Raji (cell line): ENCODE results near the gene PLA2G5.

Experiments used
- POLR2A ChIP-seq: IDR thresholded peaks from 2 replicates; pipeline ENCODE4 v1.6.1; 2011; ENCODE audit warnings: low read depth, low read length, control low read depth; ENCODE audit not compliant: insufficient read depth

Gene PLA2G5

GRCh38 chr1:20069874-20070273 lies at the start of gene PLA2G5:
PLA2G5 (plus strand) TSS chr1:20070194; CDS start chr1:20084831, 14,637 bp downstream.
- TF ChIP-seq POLR2A: no peak

- no peak for TF ChIP-seq POLR2A
Measured at GRCh38 chr1:20028125-20028524, 41.9 kb upstream of the PLA2G5 start.

GRCh38 chr1:20028726-20029125 lies 41.3 kb upstream of the PLA2G5 start:
- TF ChIP-seq POLR2A: no peak

DNA sequence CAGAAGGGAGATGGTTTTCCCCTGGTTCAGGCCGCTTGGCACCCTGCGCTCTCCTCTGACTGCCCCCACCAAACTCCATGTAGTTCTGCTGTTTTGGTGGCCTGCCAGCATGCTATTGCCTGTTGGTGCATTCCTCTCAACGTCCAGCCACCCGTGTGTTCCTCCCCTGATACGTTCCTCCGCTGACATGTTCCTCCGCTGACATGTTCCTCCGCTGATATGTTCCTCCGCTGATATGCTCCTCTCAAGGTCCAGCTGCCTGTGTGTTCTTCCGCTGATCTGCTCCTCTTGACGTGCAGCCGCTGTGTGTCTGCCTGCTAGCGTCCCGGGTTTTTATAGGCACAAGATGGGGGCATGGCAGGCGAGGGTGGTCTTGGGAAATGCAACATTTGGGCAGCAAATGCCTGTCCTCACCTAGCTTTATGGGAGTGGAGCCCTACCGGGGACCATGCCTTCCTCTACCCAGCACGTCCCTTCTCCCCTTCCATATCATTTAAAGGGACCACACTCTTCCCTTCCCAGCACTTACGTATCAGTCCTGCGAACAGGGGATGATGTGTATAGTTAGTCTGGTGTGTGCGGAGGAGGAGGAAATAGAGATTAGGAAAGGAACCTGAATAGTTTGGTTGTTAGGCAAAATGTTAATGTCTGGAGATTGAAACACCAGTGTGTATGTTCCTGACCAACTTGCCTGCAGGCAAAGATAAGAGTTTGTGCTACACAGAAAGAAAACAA lies 40.6 kb upstream of the PLA2G5 start:
- no peak for TF ChIP-seq POLR2A

DNA sequence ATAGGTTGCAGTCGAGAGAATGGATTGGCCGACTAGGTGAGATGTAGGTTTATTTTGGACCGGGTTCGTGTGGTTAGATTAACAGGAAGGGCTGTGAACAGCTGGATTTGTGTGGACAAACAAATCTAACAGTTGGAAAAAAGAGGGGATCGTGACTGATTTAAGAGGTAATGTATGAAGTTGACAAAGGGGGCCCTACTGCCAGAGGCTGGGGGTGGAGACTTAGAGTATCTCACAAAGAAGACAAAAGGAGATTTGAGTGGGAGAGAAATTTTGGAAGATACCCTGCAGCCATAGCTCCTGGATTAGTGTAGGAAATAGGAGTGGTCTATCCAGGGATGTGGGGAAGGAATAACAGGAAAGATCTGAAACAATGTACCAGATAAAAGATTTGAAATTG lies 38.8 kb upstream of the PLA2G5 start:
- no peak for TF ChIP-seq POLR2A

DNA sequence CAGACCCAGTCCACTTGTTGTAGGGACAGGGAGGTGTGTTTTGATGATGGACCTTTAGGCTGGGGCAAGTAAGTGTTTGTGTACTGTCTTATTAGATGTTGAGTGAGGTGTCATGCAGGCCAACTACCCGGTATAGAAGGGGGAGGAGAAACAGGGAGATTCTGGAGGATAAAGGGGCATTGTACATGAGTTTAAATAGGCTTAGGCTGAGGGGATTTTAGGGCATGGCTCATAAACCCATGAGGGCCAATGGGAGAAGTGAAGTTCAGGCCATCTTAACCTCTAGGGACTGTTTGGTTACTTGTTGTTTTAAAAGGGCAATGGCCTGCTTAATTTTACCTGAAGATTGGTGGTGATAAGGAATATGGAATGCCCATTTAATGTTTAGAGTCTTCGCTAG lies 38.2 kb upstream of the PLA2G5 start:
- no peak for TF ChIP-seq POLR2A

- no peak for TF ChIP-seq POLR2A
Measured at GRCh38 chr1:20032425-20032824, 37.6 kb upstream of the PLA2G5 start.

DNA sequence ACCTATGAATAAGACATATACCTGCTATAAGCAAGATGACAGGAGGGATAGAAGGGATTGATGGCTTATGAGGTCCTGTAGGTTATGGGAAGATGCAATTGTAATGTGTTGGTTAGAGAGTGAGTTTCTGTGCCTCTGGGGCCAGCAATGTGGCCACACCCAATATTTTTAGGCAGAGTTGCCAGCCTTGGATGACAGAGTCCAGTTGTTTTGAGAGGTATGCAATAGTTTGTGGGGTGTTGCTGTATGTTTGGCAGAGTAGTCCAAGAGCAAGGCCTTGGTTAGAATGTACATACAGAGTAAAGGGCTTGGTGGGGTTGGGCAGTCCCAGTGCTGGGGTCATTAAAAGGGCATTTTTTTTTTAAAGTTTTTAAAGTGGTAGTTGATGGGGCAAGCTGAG lies 36.6 kb upstream of the PLA2G5 start:
- TF ChIP-seq POLR2A: no peak

- TF ChIP-seq POLR2A: no peak
Measured at GRCh38 chr1:20035114-20035513, 34.9 kb upstream of the PLA2G5 start.

DNA sequence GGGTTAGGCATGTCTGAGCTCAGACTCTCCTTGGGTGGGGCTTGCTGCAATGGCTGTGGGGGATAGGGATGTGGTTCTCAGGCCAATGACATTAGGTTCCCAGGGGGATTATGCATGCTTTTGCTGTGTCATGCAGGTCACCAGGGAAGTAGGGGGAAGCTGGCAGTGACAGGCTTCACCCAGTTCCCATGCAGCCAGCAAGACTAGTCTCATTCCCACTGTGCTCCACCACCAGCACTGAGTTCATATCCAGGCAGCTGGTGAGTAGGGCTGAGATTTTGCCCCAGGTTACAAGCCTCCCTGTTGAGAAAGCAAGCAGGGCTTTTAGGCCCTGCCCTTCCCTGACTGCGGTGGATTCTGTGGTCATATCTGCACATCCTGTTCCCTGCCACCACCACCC lies 32.1 kb upstream of the PLA2G5 start:
- TF ChIP-seq POLR2A: no peak

GRCh38 chr1:20047096-20047495 lies 22.9 kb upstream of the PLA2G5 start:
- TF ChIP-seq POLR2A: no peak

DNA sequence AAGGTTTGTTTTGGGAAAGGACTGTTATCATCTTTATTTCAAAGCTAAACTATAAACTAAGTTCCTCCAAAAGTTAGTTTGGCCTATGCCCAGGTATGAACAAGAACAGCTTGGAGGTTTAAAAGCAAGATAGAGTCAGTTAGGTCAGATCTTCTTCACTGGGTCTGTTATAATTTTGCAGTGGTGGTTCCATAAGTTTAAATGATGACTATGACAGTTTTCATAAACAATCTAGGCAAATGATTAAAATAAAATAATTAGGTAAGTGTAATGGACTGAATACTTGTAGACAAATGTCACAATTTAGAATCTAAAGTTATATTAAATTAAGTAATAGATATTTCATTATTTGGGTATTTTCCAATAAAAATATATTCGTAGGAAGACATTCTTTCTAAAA lies 21.4 kb upstream of the PLA2G5 start:
- no peak for TF ChIP-seq POLR2A

- TF ChIP-seq POLR2A: no peak
Measured at GRCh38 chr1:20051218-20051829, 18.7 kb upstream of the PLA2G5 start.

DNA sequence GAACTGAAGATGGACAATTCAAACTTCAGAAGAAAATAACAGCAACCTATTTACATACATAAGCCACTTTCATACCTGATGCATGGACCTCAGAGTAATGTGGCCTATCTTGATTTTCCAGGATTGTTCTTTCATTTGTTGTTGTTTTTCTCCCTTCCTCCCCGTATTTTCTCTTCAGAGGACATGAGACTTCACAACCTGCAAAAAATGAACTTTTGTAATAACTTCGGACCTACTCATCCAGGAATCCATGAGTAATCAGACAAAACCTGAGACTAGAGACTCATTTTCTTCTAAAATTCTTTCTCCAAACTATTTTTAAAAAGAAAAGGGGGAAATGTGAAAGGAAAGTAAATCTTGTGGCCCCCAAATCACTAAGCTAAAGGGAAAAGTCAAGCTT lies 17.6 kb upstream of the PLA2G5 start:
- no peak for TF ChIP-seq POLR2A

- TF ChIP-seq POLR2A: no peak
Measured at GRCh38 chr1:20057886-20058420, 12.0 kb upstream of the PLA2G5 start.

GRCh38 chr1:20058531-20058930 lies 11.5 kb upstream of the PLA2G5 start:
- TF ChIP-seq POLR2A: no peak
